Superior temporal gyrus (tissue), 1 donor: ENCODE data around the gene TMEM245.
"Not testable (repeated sequence)": the region's sequence is repeated elsewhere in the genome, so short reads cannot be mapped to it uniquely, and the experiment has no call there.

ENCODE experiments used
- DNase-seq: peaks from one replicate; pipeline ENCODE4 v3.0.0-alpha.2; 2016; ENCODE audit errors: extremely low spot score

Gene TMEM245

GRCh38 chr9:109132567-109133021, 12.8 kb upstream of the TMEM245 start:
- DNase-seq = no peak

DNA sequence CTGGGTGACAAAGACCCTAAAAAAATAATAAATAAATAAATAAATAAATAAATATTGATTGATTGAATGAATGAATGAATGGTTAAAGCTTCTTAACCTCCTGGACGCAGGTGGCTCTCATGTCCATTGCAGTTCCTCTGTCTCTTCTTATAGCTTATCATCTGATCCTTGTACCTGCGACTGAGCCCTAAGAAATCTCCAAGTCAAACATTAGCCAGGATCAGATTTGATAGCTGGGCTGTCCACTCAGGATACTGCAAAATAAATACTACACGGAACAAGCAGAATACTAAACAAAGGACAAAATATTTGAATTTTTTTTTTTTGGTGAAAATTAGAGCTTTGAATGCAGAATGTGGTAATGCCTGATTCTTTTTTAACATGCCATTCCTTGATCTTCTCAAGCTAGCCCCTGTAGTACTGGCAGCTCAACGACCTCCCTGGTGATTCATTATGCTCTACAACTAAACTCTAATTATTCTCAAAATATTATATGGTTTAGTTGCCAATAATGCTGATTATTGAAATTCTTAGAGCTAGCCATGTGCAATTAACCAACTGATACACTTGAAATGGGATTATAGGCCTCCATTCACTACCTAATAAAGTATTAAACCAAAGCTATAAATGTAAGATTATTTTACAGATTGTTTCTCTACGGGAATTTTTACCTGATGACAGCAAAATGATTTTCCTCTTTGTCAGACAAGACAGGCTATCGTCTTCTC, 9.9 kb upstream of the TMEM245 start:
- DNase-seq = no peak

DNA sequence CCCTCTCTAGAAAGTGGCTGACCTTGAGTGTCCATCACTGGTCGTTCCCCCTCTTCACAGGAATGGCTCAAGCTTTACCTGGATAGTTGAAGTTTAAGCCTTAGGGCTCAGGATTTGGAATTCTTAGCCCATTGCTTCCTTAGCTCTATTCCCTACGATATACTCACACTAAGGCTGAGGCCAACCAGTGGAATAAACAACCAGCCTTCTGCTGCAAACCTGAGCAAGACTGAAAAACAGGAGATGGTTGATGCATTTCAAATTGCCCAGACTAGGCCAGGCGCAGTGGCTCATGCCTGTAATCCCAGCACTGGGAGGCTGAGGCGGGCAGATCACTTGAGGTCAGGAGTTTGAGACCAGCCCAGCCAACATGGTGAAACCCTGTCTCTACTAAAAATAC, 6.9 kb upstream of the TMEM245 start:
- not testable (repeated sequence) for DNase-seq

DNA sequence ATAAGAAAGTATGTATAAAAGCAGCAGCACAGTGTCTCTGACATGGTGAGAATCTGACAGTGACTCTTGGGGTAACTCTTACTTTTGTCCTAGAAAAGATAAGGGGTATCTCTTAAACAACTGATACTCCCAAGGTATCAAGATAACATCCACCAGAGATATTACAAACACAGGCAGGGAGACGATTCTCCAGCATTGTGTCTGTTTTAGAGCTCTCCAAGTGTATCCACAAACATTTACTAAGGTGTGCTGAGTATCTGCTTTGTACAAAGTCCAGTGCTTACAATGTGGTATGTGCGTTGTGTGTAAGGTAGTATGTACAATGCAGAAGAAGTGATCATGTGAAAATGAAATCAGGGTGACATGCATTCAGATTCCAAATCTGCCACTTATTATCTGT, 4.4 kb upstream of the TMEM245 start:
- no peak for DNase-seq

DNA sequence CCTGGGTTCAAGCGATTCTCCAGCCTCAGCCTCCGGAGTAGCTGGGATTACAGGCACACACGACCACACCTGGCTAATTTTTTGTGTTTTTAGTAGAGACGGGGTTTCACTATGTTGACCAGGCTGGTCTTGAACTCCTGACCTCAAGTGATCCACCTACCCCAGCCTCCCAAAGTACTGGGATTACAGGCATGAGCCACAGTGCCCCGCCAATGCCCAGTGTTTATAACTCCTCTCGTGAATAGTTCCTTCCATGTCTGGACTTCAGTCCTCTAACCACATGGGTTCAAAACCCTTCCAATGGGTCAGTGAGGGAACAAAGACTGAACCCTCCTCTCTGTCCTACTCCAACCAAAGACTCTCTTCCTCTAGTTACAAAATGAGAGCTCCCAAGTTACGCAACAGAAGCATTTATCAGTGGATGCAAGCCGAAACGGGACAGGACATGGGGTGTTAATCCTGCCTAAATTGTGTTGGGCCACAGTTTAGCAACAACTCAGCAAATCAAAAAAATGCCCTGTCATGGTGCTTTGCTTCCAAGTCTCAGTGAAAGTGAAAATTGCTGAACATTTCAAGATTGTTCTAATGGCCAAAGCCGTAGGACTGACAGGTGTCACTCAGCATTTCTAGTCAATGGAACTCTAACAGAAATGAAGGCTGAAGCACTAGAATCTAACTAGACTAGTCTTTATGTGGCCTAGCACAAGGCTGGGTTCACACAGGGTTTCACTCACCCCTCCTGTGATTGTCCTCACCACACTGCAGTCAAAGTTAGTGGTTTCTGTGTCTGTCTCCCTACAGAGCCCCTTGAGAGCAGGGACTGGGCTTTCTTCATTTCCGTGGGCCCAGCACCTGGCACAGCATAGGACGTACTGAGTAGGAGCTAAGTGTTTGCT, 3.2 kb upstream of the TMEM245 start:
- no peak for DNase-seq

- DNase-seq = no peak
Measured at GRCh38 chr9:109121232-109121796, 1.6 kb upstream of the TMEM245 start.

DNA sequence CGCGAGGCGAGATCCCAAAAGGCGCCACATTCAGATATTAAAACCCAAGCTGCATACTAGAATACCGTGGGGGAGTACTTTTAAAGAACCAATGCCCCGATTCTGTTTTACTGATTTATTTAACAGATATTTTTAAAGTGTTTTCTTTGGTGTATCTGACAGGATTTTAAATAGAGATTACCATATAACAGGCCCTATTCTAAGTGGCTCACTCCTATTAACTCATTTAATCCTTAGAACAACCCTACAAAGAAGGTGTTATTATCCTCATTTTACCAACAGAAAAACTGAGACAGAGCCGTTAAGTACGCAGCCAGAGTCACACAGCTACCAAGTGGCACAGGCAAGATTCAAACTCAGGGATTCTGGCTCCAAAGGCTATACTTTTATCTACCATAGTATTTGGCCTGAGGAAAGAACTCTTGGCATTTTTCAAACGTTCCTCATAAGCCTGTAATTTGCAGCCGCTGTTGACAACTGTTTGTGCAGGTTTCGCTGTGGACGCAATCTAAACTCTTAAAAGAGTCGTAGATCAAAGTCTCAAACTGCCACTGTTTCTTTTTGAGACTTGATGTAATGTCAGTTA, 550 bp upstream of the TMEM245 start:
- no peak for DNase-seq

GRCh38 chr9:109118808-109119438, 824 bp downstream of the TMEM245 start:
- no peak for DNase-seq

DNA sequence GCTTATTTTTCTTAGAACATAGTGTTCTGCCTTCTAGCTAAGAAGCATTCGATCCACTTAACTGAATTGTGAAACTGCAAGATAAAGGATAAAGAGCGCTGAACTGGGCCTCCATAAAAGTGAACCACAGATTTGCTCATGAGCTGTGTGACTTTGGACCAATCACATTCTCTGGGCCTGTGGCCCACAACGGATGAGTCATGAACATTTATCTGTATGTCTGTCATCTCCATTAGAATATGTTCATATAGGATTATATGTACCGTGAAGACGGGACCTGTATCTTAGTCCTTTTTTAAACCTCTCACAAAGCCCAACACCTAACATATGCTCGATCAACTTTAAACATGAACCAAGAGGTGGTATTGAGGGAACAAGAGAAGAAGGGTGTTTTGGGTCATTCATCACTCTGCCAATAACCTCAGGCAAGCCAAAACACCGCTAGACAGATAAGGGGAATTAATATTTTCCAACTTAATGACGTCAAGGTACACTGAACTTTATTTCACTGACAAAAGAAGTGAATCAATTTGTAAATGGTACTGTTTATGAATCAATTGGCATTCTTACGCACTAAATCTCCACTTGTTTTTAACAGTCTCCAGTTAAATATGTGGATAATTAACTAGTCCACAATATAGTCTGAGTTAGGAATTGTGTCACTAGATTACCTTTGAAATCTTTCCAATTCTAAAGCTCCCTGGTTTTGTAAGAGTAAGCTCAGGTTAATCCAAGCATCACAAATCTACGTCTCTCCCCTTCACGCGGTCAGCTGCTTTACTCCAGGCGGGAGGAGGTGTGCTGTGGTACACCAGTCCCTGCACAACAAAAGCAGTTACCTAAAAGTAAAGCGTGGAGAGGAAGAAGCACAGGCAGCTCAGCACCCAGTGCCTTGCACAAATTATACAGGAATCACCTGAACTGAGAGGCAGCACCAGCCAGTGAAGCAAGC, 1.6 kb downstream of the TMEM245 start:
- no peak for DNase-seq

DNA sequence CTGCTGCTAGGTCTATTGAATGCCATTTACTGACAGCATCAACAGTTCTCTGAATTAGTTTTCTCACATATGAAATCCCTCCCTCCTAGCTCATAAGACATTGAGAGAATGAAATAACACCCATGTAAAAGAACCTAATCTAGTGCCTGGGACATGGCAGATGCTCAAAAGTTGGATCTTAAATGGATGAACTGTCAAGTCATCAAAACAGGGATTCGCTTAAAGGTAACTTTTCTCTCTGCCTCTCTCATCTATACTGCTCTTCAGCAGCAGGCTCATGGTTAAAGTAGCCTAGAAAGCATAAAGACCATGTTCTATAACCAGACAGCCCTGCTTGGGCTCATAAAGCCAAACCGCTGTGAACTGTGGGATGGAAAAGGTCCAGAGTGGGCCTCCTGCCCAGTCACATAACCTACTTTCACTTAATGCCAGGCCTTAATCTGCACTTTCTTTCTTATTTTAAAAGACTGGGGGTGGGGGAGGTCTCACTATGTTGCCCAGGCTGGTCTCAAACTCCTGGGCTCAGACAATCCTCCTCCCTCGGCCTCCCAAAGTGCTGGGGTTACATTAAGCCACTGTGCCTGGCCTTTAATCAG, 3.7 kb downstream of the TMEM245 start:
- DNase-seq = no peak

- no peak for DNase-seq
Measured at GRCh38 chr9:109114670-109115069, 5.1 kb downstream of the TMEM245 start.

- DNase-seq = no peak
Measured at GRCh38 chr9:109113892-109114609, 5.7 kb downstream of the TMEM245 start.

DNA sequence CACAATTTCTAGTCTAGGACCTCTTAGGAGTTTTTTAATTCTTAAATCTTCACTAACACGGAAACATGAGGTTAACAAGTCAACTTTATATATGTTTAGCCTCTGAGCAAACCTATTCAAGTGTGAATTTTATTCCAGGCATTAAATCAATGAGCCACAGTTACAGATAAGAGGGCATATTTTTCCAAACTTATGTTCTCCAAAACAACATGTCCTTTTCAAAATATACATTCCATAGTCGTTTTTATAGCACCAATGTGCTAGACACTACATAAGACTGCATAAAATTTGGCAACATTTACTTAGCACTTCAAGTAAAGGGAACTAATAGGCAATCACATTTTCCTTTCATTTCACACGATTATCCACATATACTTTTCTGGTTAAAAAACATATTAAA, 6.5 kb downstream of the TMEM245 start:
- no peak for DNase-seq

GRCh38 chr9:109110329-109111021, 9.3 kb downstream of the TMEM245 start:
- no peak for DNase-seq

- DNase-seq = no peak
Measured at GRCh38 chr9:109109967-109110328, 9.8 kb downstream of the TMEM245 start.

DNA sequence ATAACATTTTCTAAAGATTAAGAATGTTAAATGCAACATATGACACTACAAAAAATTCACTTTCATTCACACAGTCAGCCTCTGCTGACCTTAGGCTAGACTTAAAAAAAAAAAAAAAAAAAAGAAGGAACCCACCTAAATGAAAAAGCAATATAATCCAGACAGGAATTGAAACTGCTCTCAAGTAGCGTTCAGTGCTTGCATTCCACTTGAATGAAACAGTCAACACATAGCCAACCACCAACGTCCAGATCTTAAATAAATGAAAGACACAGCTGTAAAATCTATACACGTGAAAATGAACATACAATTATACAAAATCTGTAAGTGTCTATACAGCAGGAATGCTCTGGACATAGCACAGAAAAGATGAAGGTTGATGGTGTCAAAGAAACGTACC, 11.4 kb downstream of the TMEM245 start:
- DNase-seq = no peak

DNA sequence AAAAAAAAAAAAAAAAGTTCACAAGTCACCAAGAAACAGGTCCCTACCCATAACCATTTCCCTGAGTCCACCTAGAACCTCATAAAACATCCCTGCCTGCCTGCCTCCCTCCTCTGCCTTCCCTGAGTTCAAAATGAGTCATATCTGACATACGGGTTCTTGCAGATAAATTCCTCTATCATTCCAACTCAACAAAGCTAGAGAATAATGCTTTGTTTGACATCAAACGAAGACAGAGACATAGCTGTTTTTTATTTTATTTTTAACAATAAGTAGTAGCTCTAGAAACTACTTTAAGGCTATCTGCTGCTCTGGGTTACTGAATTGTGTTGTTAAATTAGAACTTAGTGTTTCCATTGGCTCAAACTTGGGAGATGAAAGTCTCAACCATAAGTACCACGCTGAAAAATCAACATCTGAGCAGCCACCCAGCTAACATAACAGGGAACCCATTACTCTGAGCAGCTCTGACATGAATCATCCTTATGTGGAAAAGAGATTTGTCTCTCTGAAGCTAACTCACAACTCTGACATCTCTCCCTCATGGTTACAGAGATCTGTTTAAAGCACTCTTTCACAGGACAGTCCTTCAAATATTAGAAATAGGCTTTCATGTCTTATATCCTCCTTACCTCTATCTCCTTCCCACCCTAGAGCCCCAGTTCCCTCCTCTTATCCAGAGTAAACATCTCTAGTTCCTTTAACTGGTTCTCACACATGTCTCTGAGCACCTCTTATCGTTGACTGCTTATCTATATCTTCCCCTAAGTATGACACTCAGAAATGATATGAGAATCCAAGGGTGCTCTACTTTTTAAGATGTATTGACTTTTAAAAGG, 12.1 kb downstream of the TMEM245 start:
- no peak for DNase-seq

GRCh38 chr9:109101810-109102209, 17.9 kb downstream of the TMEM245 start:
- no peak for DNase-seq
